GM12878 (cell line): ENCODE data around the gene KHK. TPM values are rescaled to one million over a fixed set of nuclear protein-coding genes. Genes with fewer than 3 reads are reported as not detected.

Experiments
- ATAC-seq: fragments of 200-7000 bp; cut with Tn5 transposase; 3 replicates; pipeline ENCODE4 v1.9.1; 2020; ENCODE audit warnings: mild to moderate bottlenecking, moderate library complexity
- BruUV-seq: library from RNA; stranded (reverse); fragments of 400-500 nt; replicated peaks from 2 replicates; lab custom pipeline; 2021; lab: Mats Ljungman, UMichigan
- CTCF ChIA-PET: fragments of 300-600 bp; sonication (Branson Sonifier 250); formaldehyde crosslinking; extraction: SDS; loops from one replicate; lab custom pipeline; 2021; ENCODE audit warnings: inconsistent platforms; lab: Yijun Ruan, JAX
- POLR2A ChIA-PET: fragments of 350-600 bp; formaldehyde crosslinking; extraction: SDS; loops from one replicate; lab custom pipeline; 2021; ENCODE audit warnings: inconsistent platforms; lab: Charles Lee
- RAD21 ChIA-PET: fragments of 300-600 bp; sonication (Branson Sonifier 250); formaldehyde crosslinking; loops from one replicate; lab custom pipeline; 2023; ENCODE audit warnings: antibody characterized with exemption; ENCODE audit not compliant: unreplicated experiment; lab: Charles Lee
- SMC1A ChIA-PET: fragments of 300-600 bp; sonication (Branson Sonifier 250); formaldehyde crosslinking; loops from one replicate; lab custom pipeline; 2023; ENCODE audit not compliant: unreplicated experiment, uncharacterized antibody; lab: Charles Lee
- DNase-seq: peaks from one replicate; pipeline ENCODE4 v3.0.0-alpha.2; 2011; ENCODE audit warnings: low read depth, low spot score
- FAIRE-seq: peaks from 3 replicates; lab custom pipeline; 2011; peaks lifted over from hg19 to GRCh38; lab: Jason Lieb, UNC
- H2AFZ ChIP-seq: 2 replicates; pipeline ENCODE4 v1.6.0; 2011; ENCODE audit warnings: low read depth, low read length, control low read depth; ENCODE audit not compliant: control insufficient read depth
- H3K27ac ChIP-seq: 2 replicates; pipeline ENCODE4 v1.5.1; 2011; ENCODE audit warnings: control low read depth; ENCODE audit not compliant: control insufficient read depth, insufficient read depth
- H3K27me3 ChIP-seq, 2 experiments: replicated peaks in 1 of 2; 2 replicates each; pipeline versions ENCODE4 v1.6.0 to v1.6.1; 2011; ENCODE audit warnings: low read length in 1 of 2; ENCODE audit not compliant: control insufficient read depth in 2 of 2, insufficient read depth in 2 of 2
- H3K36me3 ChIP-seq, 2 experiments: 2 replicates each; pipeline ENCODE4 v1.5.1; 2011; ENCODE audit warnings: low read length in 1 of 2; ENCODE audit not compliant: control insufficient read depth in 2 of 2, insufficient read depth in 2 of 2
- H3K4me1 ChIP-seq: 2 replicates; pipeline ENCODE4 v1.6.1; 2011; ENCODE audit warnings: mild to moderate bottlenecking, low read length, moderate library complexity, mixed read lengths; ENCODE audit not compliant: control insufficient read depth, insufficient read depth
- H3K4me2 ChIP-seq: 2 replicates; pipeline ENCODE4 v1.6.0; 2011; ENCODE audit warnings: control low read depth; ENCODE audit not compliant: control insufficient read depth, insufficient read depth
- H3K4me3 ChIP-seq: fragments of 200-600 bp; sonication (generic); 2 replicates; pipeline ENCODE4 v1.5.1; 2016
- H3K79me2 ChIP-seq: 2 replicates; pipeline ENCODE4 v1.6.0; 2011; ENCODE audit warnings: low read length; ENCODE audit not compliant: control insufficient read depth, insufficient read depth
- H3K9ac ChIP-seq: 2 replicates; pipeline ENCODE4 v1.8.0; 2011; ENCODE audit warnings: low read length, control low read depth, mixed read lengths; ENCODE audit not compliant: control insufficient read depth, insufficient read depth
- H3K9me3 ChIP-seq: replicated peaks from 3 replicates; pipeline ENCODE4 v1.5.1; 2011; ENCODE audit warnings: mild to moderate bottlenecking, low read length; ENCODE audit not compliant: control insufficient read depth, insufficient read depth
- H4K20me1 ChIP-seq: 2 replicates; pipeline ENCODE4 v1.6.0; 2011; ENCODE audit not compliant: control insufficient read depth, insufficient read depth
- BCL11A ChIP-seq: IDR thresholded peaks from 2 replicates; pipeline ENCODE4 v1.6.1; 2011; ENCODE audit warnings: low read depth, low read length
- HDAC2 ChIP-seq: fragments of 200-600 bp; sonication (generic); IDR thresholded peaks from 2 replicates; pipeline ENCODE4 v1.6.1; 2017
- IKZF1 ChIP-seq: fragments of 450-650 bp; conservative IDR thresholded peaks from 2 replicates; pipeline ENCODE4 v1.6.1; 2017; ENCODE audit warnings: antibody characterized with exemption, mild to moderate bottlenecking
- IRF4 ChIP-seq: IDR thresholded peaks from 2 replicates; pipeline ENCODE4 v1.6.1; 2011; ENCODE audit warnings: low read depth, low read length
- KDM1A ChIP-seq: fragments of 200-600 bp; sonication (generic); IDR thresholded peaks from 2 replicates; pipeline ENCODE4 v1.6.1; 2016; ENCODE audit warnings: borderline replicate concordance
- POLR2AphosphoS5 ChIP-seq: IDR thresholded peaks from 2 replicates; pipeline ENCODE4 v1.6.1; 2011; ENCODE audit warnings: mild to moderate bottlenecking, low read length, inconsistent platforms
- RELA ChIP-seq: fragments of 450-650 bp; IDR thresholded peaks from 2 replicates; pipeline ENCODE4 v1.8.0; 2014; ENCODE audit warnings: borderline replicate concordance; ENCODE audit not compliant: partially characterized antibody
- RFX5 ChIP-seq: IDR thresholded peaks from 2 replicates; pipeline ENCODE4 v1.6.1; 2011; ENCODE audit warnings: low read depth, low read length, improper control_type of control experiment
- WGBS: methylation state at CpG from one replicate; pipeline ENCODE4 v1.1.6; 2016; ENCODE audit warnings: low lambda C conversion rate; ENCODE audit not compliant: insufficient replicate concordance, insufficient coverage; ENCODE audit errors: missing lambda C conversion rate; 5-methylcytosine and 5-hydroxymethylcytosine counted together
- in situ Hi-C: fragments of 300-500 bp; cut with MboI; formaldehyde crosslinking; loops from 9 replicates; pipeline ENCODE4 v1.14.3; 2018; ENCODE audit warnings: mixed read lengths
- intact Hi-C: fragments of 100-400 bp; cut with micrococcal nuclease; formaldehyde crosslinking; loops from one replicate; pipeline ENCODE4 v1.14.2; 2022; ENCODE audit not compliant: unreplicated experiment
- polyA plus RNA-seq, 11 experiments: library from polyadenylated mRNA; depleted of rRNA in 4 of 11; unstranded in 6 of 11; stranded (reverse) in 5 of 11; fragments of >200 nt; fragmentation: Nextera tagmentation in 4 of 11; fragmentation: Illumina TruSeq in 1 of 11; extraction: Ambion mirVana in 4 of 11; extraction: Trizol in 1 of 11; gene quantifications; 1 replicate in 1 of 11; 2 replicates in 10 of 11; pipeline versions ENCODE4 v1.2.1 to v1.2.3, GENCODE V29; 2011 to 2016; ENCODE audit warnings: inconsistent platforms in 2 of 11, missing spikeins in 2 of 11, low read depth in 1 of 11
- total RNA-seq, 4 experiments: library from RNA; depleted of rRNA in 3 of 4; stranded (reverse); fragments of >200 nt in 3 of 4; fragmentation: Illumina TruSeq in 1 of 4; extraction: Trizol in 1 of 4; gene quantifications; 2 replicates each; pipeline versions ENCODE4 v1.2.1 to v1.2.3, GENCODE V29; 2013 to 2021
- TF ChIP-seq, protein P1 (sequence below): IDR thresholded peaks from 2 replicates; pipeline ENCODE4 v1.6.1; 2012; ENCODE audit warnings: improper control_type of control experiment, low read depth, low read length; ENCODE audit not compliant: insufficient replicate concordance
- TF ChIP-seq, protein P2 (sequence below): IDR thresholded peaks from 2 replicates; pipeline ENCODE4 v1.6.1; 2011; ENCODE audit warnings: borderline replicate concordance, low read depth, mild to moderate bottlenecking, moderate library complexity, mixed read lengths, low read length; ENCODE audit not compliant: insufficient read depth; ENCODE audit errors: extremely low read length

KHK gene
- total and polyA plus RNA-seq, 10 of the 15 experiments (the other 5 are each of a cell fraction or from before 2014, with no cell fraction given): 0.31 to 11.8 (median 3.9) TPM

DNA sequence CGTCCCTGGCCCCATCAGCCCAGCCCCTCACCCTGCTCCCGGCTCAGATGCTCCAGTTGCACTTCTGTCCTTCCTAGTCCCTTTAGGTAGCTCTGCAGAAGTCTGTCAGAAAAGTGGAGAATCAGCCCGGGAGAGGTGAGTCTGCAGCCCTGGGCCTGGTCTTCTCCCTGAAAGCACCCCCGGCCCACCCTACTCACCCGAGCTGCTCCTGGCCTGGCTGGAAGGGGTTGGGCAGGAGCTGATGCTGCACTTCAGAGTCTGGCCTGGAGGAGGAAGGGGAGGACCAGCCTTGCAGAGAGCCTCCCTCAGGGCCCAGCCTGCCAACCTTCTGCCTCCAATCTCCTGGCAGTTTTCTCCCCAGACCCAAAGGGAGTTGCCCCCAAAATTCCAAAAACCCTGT, 15.8 kb downstream of the KHK start:
- CTCF ChIA-PET: interaction anchor here (1.1 to 9.3 kb wide), 4 partner anchors 70 to 201 kb away, joined by 3 to 132 read pairs (median 43); partner anchors contain the start of gene TRIM54
- no peaks in the 10 kb centered on the region for H3K79me2 ChIP-seq
- H3K4me3 ChIP-seq: no peak overlapping the region
- DNase-seq (no peak), ATAC-seq (no peak), FAIRE-seq (no peak)
- H2AFZ ChIP-seq: no peak overlapping the region
- WGBS: 46% methylated on average over 5 of the region's 5 CpGs
- H3K27ac ChIP-seq: no peak overlapping the region
- BruUV-seq: no TSS peak
- RAD21 ChIA-PET: interaction anchor here (0.5 to 2.5 kb wide), 3 partner anchors 21 to 177 kb away, joined by 3 to 11 read pairs (median 3); no protein-coding TSS in a partner anchor
- H4K20me1 ChIP-seq: no peaks in the 10 kb centered on the region
- H3K4me1 ChIP-seq: no peaks in the 10 kb centered on the region
- in situ Hi-C loops: no loop called here
- H3K9ac ChIP-seq: no peak overlapping the region
- TF ChIP-seq HDAC2 (no peak), KDM1A (no peak), POLR2AphosphoS5 (no peak), IKZF1 (no peak), BCL11A (no peak), RFX5 (no peak), RELA (no peak), IRF4 (no peak)
- TF ChIP-seq, protein P1, sequence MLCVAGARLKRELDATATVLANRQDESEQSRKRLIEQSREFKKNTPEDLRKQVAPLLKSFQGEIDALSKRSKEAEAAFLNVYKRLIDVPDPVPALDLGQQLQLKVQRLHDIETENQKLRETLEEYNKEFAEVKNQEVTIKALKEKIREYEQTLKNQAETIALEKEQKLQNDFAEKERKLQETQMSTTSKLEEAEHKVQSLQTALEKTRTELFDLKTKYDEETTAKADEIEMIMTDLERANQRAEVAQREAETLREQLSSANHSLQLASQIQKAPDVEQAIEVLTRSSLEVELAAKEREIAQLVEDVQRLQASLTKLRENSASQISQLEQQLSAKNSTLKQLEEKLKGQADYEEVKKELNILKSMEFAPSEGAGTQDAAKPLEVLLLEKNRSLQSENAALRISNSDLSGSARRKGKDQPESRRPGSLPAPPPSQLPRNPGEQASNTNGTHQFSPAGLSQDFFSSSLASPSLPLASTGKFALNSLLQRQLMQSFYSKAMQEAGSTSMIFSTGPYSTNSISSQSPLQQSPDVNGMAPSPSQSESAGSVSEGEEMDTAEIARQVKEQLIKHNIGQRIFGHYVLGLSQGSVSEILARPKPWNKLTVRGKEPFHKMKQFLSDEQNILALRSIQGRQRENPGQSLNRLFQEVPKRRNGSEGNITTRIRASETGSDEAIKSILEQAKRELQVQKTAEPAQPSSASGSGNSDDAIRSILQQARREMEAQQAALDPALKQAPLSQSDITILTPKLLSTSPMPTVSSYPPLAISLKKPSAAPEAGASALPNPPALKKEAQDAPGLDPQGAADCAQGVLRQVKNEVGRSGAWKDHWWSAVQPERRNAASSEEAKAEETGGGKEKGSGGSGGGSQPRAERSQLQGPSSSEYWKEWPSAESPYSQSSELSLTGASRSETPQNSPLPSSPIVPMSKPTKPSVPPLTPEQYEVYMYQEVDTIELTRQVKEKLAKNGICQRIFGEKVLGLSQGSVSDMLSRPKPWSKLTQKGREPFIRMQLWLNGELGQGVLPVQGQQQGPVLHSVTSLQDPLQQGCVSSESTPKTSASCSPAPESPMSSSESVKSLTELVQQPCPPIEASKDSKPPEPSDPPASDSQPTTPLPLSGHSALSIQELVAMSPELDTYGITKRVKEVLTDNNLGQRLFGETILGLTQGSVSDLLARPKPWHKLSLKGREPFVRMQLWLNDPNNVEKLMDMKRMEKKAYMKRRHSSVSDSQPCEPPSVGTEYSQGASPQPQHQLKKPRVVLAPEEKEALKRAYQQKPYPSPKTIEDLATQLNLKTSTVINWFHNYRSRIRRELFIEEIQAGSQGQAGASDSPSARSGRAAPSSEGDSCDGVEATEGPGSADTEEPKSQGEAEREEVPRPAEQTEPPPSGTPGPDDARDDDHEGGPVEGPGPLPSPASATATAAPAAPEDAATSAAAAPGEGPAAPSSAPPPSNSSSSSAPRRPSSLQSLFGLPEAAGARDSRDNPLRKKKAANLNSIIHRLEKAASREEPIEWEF: no peak
- TF ChIP-seq, protein P2, sequence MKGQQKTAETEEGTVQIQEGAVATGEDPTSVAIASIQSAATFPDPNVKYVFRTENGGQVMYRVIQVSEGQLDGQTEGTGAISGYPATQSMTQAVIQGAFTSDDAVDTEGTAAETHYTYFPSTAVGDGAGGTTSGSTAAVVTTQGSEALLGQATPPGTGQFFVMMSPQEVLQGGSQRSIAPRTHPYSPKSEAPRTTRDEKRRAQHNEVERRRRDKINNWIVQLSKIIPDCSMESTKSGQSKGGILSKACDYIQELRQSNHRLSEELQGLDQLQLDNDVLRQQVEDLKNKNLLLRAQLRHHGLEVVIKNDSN: no peak
- H3K36me3 ChIP-seq: no peaks in the 10 kb centered on the region; a peak in 1 of 4 replicates
- no peak overlapping the region for H3K4me2 ChIP-seq
- intact Hi-C loops: no loop called here
- POLR2A ChIA-PET: no interaction called here
- no peaks in the 10 kb centered on the region for H3K27me3 ChIP-seq
- SMC1A ChIA-PET: interaction anchor here (1.0 to 2.3 kb wide), 4 partner anchors 12 to 201 kb away, joined by 3 to 8 read pairs (median 4); no protein-coding TSS in a partner anchor
- H3K9me3 ChIP-seq: no peaks in the 10 kb centered on the region
